DND-41 (cell line): ENCODE data around the gene MALT1.

Experiments used
- EZH2 ChIP-seq: IDR thresholded peaks from 3 replicates; pipeline ENCODE4 v1.6.1; 2012; ENCODE audit warnings: borderline replicate concordance, low read depth, mild to moderate bottlenecking, moderate library complexity, low read length, inconsistent platforms; ENCODE audit not compliant: severe bottlenecking
- TF ChIP-seq, protein P1 (sequence below): IDR thresholded peaks from 2 replicates; pipeline ENCODE4 v1.5.1; 2012; ENCODE audit warnings: borderline replicate concordance, low read length, moderate library complexity, mild to moderate bottlenecking; ENCODE audit not compliant: poor library complexity, severe bottlenecking; ENCODE audit errors: extremely low read depth

DNA sequence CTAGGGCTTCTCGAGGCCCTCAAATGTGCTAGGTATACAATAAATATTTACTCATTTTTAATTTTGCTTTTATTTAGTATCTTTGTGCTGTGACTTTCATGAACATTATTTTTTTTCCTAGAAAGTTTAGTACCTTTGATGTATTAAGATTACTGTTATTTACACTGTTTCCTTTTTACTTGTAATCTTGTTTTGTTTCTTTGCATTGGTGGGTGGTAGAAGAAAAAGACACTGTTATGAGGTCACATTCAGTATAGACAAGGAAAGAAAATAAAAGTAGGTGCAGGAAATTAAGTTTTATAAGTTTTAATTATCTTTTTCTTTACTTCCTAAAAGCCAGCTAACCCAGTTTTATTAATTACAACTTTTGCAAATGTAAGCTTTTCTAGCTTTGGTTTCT is 23.0 kb downstream of the MALT1 start:
- no peak for TF ChIP-seq EZH2
- TF ChIP-seq, protein P1, sequence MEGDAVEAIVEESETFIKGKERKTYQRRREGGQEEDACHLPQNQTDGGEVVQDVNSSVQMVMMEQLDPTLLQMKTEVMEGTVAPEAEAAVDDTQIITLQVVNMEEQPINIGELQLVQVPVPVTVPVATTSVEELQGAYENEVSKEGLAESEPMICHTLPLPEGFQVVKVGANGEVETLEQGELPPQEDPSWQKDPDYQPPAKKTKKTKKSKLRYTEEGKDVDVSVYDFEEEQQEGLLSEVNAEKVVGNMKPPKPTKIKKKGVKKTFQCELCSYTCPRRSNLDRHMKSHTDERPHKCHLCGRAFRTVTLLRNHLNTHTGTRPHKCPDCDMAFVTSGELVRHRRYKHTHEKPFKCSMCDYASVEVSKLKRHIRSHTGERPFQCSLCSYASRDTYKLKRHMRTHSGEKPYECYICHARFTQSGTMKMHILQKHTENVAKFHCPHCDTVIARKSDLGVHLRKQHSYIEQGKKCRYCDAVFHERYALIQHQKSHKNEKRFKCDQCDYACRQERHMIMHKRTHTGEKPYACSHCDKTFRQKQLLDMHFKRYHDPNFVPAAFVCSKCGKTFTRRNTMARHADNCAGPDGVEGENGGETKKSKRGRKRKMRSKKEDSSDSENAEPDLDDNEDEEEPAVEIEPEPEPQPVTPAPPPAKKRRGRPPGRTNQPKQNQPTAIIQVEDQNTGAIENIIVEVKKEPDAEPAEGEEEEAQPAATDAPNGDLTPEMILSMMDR: no peak
